Stimulated activated CD4-positive, alpha-beta T cell treated with anti-CD3 and anti-CD28 coated beads, Interleukin-4, amount 100 ng/mL, for 1 hour (primary cell): ENCODE measurements around the gene OR1Q1.
"Not testable (repeated sequence)": the region's sequence is repeated elsewhere in the genome, so short reads cannot be mapped to it uniquely, and the experiment has no call there.

Experiments
- DNase-seq: peaks from one replicate; pipeline ENCODE4 v3.0.0-alpha.2; 2020

OR1Q1 gene

GRCh38 chr9:122614362-122614761 lies at the start of gene OR1Q1:
Gene OR1Q1, plus strand, starts transcription at chr9:122614738. Its CDS starts 0 bp downstream, at chr9:122614738.
- DNase-seq, result no peak

- DNase-seq, result no peak
Measured at GRCh38 chr9:122567901-122568300, 46.6 kb upstream of the OR1Q1 start.

- no peak for DNase-seq
Measured at GRCh38 chr9:122572456-122572855, 42.1 kb upstream of the OR1Q1 start.

GRCh38 chr9:122579874-122580273 lies 34.7 kb upstream of the OR1Q1 start:
- no peak for DNase-seq

- DNase-seq, result no peak
Measured at GRCh38 chr9:122580360-122580759, 34.2 kb upstream of the OR1Q1 start.

- not testable (repeated sequence) for DNase-seq
Measured at GRCh38 chr9:122583284-122583683, 31.3 kb upstream of the OR1Q1 start, which contains the start of gene OR1L8. Gene OR1L8, minus strand, starts transcription at chr9:122583384. Its CDS starts 14,907 bp downstream, at chr9:122568477.

- DNase-seq, result no peak
Measured at GRCh38 chr9:122605691-122606090, 8.8 kb upstream of the OR1Q1 start.

- DNase-seq, result no peak
Measured at GRCh38 chr9:122606587-122606986, 8.0 kb upstream of the OR1Q1 start.

- DNase-seq, result no peak
Measured at GRCh38 chr9:122609804-122610203, 4.7 kb upstream of the OR1Q1 start.

- no peak for DNase-seq
Measured at GRCh38 chr9:122619996-122620395, 5.5 kb downstream of the OR1Q1 start.

GRCh38 chr9:122642226-122642625 lies 27.7 kb downstream of the OR1Q1 start:
- no peak for DNase-seq

GRCh38 chr9:122656378-122656777 lies 41.8 kb downstream of the OR1Q1 start:
- no peak for DNase-seq

- no peak for DNase-seq
Measured at GRCh38 chr9:122657527-122657926, 43.0 kb downstream of the OR1Q1 start, which contains the start of gene OR1B1. Gene OR1B1, minus strand, starts transcription at chr9:122657627.

GRCh38 chr9:122661416-122661815 lies 46.9 kb downstream of the OR1Q1 start, which contains the start of gene OR1L1:
Gene OR1L1, plus strand, starts transcription at chr9:122661716. Its CDS starts 0 bp downstream, at chr9:122661716.
- no peak for DNase-seq
